Measurements from ENCODE around the gene TMTC1.

TMTC1 gene

DNA sequence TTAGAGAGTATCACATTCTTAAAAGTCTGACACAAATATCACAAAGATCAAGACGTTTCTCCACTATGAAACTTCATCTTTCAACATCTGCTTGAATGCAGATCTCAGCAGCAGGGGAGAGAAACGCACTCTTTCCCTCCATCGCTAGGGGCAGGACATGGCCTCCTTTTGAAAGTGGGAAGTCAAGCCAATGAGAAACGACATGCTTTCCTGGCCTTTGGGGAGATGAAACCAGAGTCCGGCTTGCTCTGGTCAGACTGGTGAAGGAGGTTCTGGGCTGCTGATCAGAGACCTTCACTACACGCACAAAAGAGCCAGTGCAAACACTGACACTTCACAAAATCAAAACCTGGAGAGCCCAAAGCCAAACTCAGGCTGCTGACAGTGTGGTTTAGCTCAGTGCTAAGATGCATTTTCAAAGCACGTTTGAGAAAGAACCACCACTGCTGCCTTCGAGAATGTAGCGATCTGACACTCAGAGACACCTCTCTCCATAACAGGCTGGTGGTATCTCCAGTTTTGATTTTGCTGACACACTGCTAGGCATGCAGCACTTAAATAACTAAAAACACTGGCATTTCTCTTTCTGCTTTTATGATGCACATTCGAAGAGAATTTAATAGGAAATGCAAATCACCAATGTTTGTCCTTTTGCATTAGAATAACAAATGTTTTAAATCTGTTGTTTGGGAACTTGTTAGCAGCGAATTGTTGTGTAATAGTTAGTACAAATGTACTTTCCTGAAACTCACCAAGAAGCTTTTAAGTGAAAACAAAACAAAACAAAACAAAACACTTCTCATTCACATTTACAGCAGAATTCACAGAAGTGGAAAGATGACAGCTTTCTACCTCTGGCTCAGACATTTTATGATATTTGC is 192.4 kb downstream of the TMTC1 start:
- no CpG with 5 or more reads among the region's 11 CpGs for WGBS (ENCODE audit: extremely low coverage, insufficient coverage, insufficient read length)
- no peak overlapping the region for H2BK12ac ChIP-seq (ENCODE audit: low read length)

DNA sequence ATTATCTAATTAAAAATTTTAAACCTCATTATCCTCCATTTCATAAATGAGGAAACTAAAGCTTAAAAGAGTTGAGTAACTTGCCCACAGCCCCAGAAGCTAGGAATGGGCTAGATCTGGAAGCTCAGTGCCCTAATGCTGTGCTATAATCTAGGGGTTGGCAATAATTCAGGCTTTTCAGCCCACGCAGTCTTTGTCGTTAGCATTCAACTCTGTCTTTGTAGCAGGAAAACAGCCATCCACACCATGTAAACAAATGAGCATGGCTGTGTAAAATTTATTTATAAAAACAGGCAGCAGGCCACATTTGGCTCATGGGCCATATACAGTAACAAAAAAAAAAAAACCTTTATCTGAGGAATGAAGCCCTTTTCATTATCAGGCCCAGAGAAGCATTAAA is 193.9 kb downstream of the TMTC1 start:
- DNase-seq: no peak
- H3K79me2 ChIP-seq (ENCODE audit: control insufficient read depth, insufficient read depth, low read length, poor library complexity): no peaks in the 10 kb centered on the region
- no peak overlapping the region for H2BK120ac ChIP-seq (ENCODE audit: insufficient read depth, low read length, poor library complexity)
- no peak overlapping the region for H3K4me3 ChIP-seq (ENCODE audit: low read depth, low read length)
- H2AFZ ChIP-seq (ENCODE audit: insufficient read depth, low read length, poor library complexity): no peak overlapping the region
- WGBS (ENCODE audit: extremely low coverage, insufficient coverage, insufficient read length): no CpG with 5 or more reads among the region's 2 CpGs
- no peak overlapping the region for H4K12ac ChIP-seq (ENCODE audit: low read depth, low read length)
- H3K27me3 ChIP-seq (ENCODE audit: insufficient read depth, low read length): no peaks in the 10 kb centered on the region
- no peak overlapping the region for H3K14ac ChIP-seq (ENCODE audit: low read length)
- H2BK12ac ChIP-seq (ENCODE audit: low read length): no peak overlapping the region
- H4K8ac ChIP-seq (ENCODE audit: low read depth, low read length): no peak overlapping the region
- no peak overlapping the region for H4K91ac ChIP-seq (ENCODE audit: low read depth, low read length)
- no peak overlapping the region for H3K4ac ChIP-seq (ENCODE audit: low read depth, low read length)
- H3K4me1 ChIP-seq (ENCODE audit: control insufficient read depth in 1 of 2, insufficient read depth in 2 of 2, low read length in 2 of 2): no peaks in the 10 kb centered on the region
- no peaks in the 10 kb centered on the region for H3K79me1 ChIP-seq (ENCODE audit: low read length)
- no peak overlapping the region for H3K4me2 ChIP-seq (ENCODE audit: low read length)
- no peak overlapping the region for H2AK5ac ChIP-seq (ENCODE audit: low read length)
- no peak overlapping the region for H3K18ac ChIP-seq (ENCODE audit: low read length)
- no peak overlapping the region for H3K23ac ChIP-seq (ENCODE audit: low read length)
- no peak overlapping the region for H3K27ac ChIP-seq (ENCODE audit: low read depth, low read length)
- no peaks in the 10 kb centered on the region for H3K36me3 ChIP-seq (ENCODE audit: control insufficient read depth in 1 of 2, insufficient read depth in 2 of 2, low read length in 2 of 2)
- no peaks in the 10 kb centered on the region for H3K9me3 ChIP-seq (ENCODE audit: insufficient read depth, low read depth, low read length)
- no peak overlapping the region for H2BK5ac ChIP-seq (ENCODE audit: low read depth, low read length, poor library complexity)
- no peak overlapping the region for H3K9ac ChIP-seq (ENCODE audit: low read length)

More for the DNA sequence above, 192.4 kb downstream of the TMTC1 start:
- no peak overlapping the region for H2AFZ ChIP-seq (ENCODE audit: insufficient read depth, low read length, poor library complexity)
- H4K12ac ChIP-seq (ENCODE audit: low read depth, low read length): no peak overlapping the region
- no peaks in the 10 kb centered on the region for H3K36me3 ChIP-seq (ENCODE audit: control insufficient read depth in 1 of 2, insufficient read depth in 2 of 2, low read length in 2 of 2)
- H3K9ac ChIP-seq (ENCODE audit: low read length): no peak overlapping the region
- H3K4me1 ChIP-seq (ENCODE audit: control insufficient read depth in 1 of 2, insufficient read depth in 2 of 2, low read length in 2 of 2): no peaks in the 10 kb centered on the region
- H3K79me1 ChIP-seq (ENCODE audit: low read length): no peaks in the 10 kb centered on the region
- H3K79me2 ChIP-seq (ENCODE audit: control insufficient read depth, insufficient read depth, low read length, poor library complexity): no peaks in the 10 kb centered on the region
- DNase-seq: no peak
- no peak overlapping the region for H4K91ac ChIP-seq (ENCODE audit: low read depth, low read length)
- H2AK5ac ChIP-seq (ENCODE audit: low read length): no peak overlapping the region
- no peaks in the 10 kb centered on the region for H3K27me3 ChIP-seq (ENCODE audit: insufficient read depth, low read length)
- no peak overlapping the region for H2BK5ac ChIP-seq (ENCODE audit: low read depth, low read length, poor library complexity)
- H3K27ac ChIP-seq (ENCODE audit: low read depth, low read length): no peak overlapping the region
- H3K14ac ChIP-seq (ENCODE audit: low read length): no peak overlapping the region
- H4K8ac ChIP-seq (ENCODE audit: low read depth, low read length): no peak overlapping the region
- no peak overlapping the region for H2BK120ac ChIP-seq (ENCODE audit: insufficient read depth, low read length, poor library complexity)
- H3K4me2 ChIP-seq (ENCODE audit: low read length): no peak overlapping the region
- no peaks in the 10 kb centered on the region for H3K9me3 ChIP-seq (ENCODE audit: insufficient read depth, low read depth, low read length)
- H3K23ac ChIP-seq (ENCODE audit: low read length): no peak overlapping the region
- no peak overlapping the region for H3K18ac ChIP-seq (ENCODE audit: low read length)
- no peak overlapping the region for H3K4ac ChIP-seq (ENCODE audit: low read depth, low read length)
- no peak overlapping the region for H3K4me3 ChIP-seq (ENCODE audit: low read depth, low read length)

DNA sequence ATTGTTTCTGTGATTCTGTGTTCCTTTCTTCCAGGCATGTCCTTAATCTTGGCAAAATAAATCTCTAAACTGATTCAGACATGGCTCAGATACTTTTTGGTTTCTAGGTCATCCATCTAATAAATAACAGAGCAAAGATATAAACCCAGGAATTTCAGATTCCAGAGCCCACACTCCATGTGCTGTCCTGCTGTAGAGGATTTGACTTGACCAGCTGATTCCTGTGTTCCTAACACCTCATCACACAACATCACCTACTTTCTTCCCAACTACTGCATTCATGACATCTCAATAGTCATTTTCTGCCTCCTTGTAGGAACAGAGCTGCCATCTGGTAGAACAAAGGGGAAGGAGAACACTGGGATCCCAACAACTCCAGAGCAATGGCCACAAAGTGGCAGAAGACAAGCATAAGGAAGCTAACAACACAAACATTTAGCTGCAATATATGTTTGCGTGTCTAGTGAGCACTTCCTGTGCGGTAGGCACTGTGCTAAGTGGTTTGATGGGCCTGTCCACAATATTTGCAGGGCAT is 194.4 kb downstream of the TMTC1 start:
- Histone ChIP-seq H2BK12ac (ENCODE audit: low read length) (no peak overlapping the region), H4K8ac (ENCODE audit: low read depth, low read length) (no peak overlapping the region), H4K91ac (ENCODE audit: low read depth, low read length) (no peak overlapping the region), H3K4me2 (ENCODE audit: low read length) (no peak overlapping the region), H3K4ac (ENCODE audit: low read depth, low read length) (no peak overlapping the region), H3K27me3 (ENCODE audit: insufficient read depth, low read length) (no peaks in the 10 kb centered on the region), H2AFZ (ENCODE audit: insufficient read depth, low read length, poor library complexity) (no peak overlapping the region), H3K9ac (ENCODE audit: low read length) (no peak overlapping the region), H3K79me2 (ENCODE audit: control insufficient read depth, insufficient read depth, low read length, poor library complexity) (no peaks in the 10 kb centered on the region), H3K9me3 (ENCODE audit: insufficient read depth, low read depth, low read length) (no peaks in the 10 kb centered on the region), H2AK5ac (ENCODE audit: low read length) (no peak overlapping the region), H3K23ac (ENCODE audit: low read length) (no peak overlapping the region), H4K12ac (ENCODE audit: low read depth, low read length) (no peak overlapping the region), H3K36me3 (ENCODE audit: control insufficient read depth in 1 of 2, insufficient read depth in 2 of 2, low read length in 2 of 2) (no peaks in the 10 kb centered on the region), H3K27ac (ENCODE audit: low read depth, low read length) (no peak overlapping the region), H3K4me3 (ENCODE audit: low read depth, low read length) (no peak overlapping the region), H3K18ac (ENCODE audit: low read length) (no peak overlapping the region), H3K4me1 (ENCODE audit: control insufficient read depth in 1 of 2, insufficient read depth in 2 of 2, low read length in 2 of 2) (no peaks in the 10 kb centered on the region), H3K14ac (ENCODE audit: low read length) (no peak overlapping the region), H2BK120ac (ENCODE audit: insufficient read depth, low read length, poor library complexity) (no peak overlapping the region), H3K79me1 (ENCODE audit: low read length) (no peaks in the 10 kb centered on the region), H2BK5ac (ENCODE audit: low read depth, low read length, poor library complexity) (no peak overlapping the region)
- DNase-seq: no peak
- WGBS (ENCODE audit: extremely low coverage, insufficient coverage, insufficient read length): no CpG with 5 or more reads among the region's 2 CpGs

DNA sequence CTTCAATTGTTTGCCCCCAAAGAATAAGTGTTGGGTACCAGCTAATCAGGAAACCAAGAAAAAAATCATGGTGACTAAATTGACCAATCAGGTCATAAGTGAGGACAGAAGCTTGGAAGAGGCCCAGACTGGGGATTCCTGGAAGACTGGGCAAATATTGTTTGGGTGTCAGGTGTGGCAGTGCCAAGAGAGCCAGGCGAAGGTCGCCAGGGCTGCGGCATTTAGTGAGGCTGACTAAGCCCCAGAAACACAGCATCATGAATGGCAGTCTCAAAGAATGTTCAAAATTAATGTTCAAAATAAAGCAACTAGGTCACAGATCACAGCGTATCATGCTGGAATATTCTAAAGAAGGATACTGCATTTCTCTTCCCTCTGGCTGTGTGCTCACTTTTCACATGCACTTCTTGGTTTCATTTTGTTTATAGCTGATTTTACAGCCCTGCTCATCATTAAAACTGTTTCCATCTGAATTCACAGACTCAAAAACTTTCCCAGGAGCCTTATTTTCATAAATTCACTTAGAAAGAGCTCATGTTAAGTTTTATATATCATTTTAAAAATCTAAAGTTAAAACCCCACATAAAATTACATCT is 201.0 kb downstream of the TMTC1 start:
- Histone ChIP-seq H3K27ac (ENCODE audit: low read depth, low read length) (no peak overlapping the region), H3K4me3 (ENCODE audit: low read depth, low read length) (no peak overlapping the region), H4K8ac (ENCODE audit: low read depth, low read length) (no peak overlapping the region), H4K91ac (ENCODE audit: low read depth, low read length) (no peak overlapping the region), H3K4ac (ENCODE audit: low read depth, low read length) (no peak overlapping the region), H2BK120ac (ENCODE audit: insufficient read depth, low read length, poor library complexity) (no peak overlapping the region), H2AFZ (ENCODE audit: insufficient read depth, low read length, poor library complexity) (no peak overlapping the region), H3K79me2 (ENCODE audit: control insufficient read depth, insufficient read depth, low read length, poor library complexity) (no peaks in the 10 kb centered on the region), H2BK12ac (ENCODE audit: low read length) (no peak overlapping the region), H4K12ac (ENCODE audit: low read depth, low read length) (no peak overlapping the region), H3K18ac (ENCODE audit: low read length) (no peak overlapping the region), H3K23ac (ENCODE audit: low read length) (no peak overlapping the region), H3K9ac (ENCODE audit: low read length) (no peak overlapping the region), H3K79me1 (ENCODE audit: low read length) (no peaks in the 10 kb centered on the region), H3K36me3 (ENCODE audit: control insufficient read depth in 1 of 2, insufficient read depth in 2 of 2, low read length in 2 of 2) (no peaks in the 10 kb centered on the region), H3K4me1 (ENCODE audit: control insufficient read depth in 1 of 2, insufficient read depth in 2 of 2, low read length in 2 of 2) (no peaks in the 10 kb centered on the region), H2BK5ac (ENCODE audit: low read depth, low read length, poor library complexity) (no peak overlapping the region), H3K4me2 (ENCODE audit: low read length) (no peak overlapping the region), H3K14ac (ENCODE audit: low read length) (no peak overlapping the region), H2AK5ac (ENCODE audit: low read length) (no peak overlapping the region), H3K9me3 (ENCODE audit: insufficient read depth, low read depth, low read length) (no peaks in the 10 kb centered on the region), H3K27me3 (ENCODE audit: insufficient read depth, low read length) (no peaks in the 10 kb centered on the region)
- DNase-seq: no peak
- no CpG with 5 or more reads among the region's 4 CpGs for WGBS (ENCODE audit: extremely low coverage, insufficient coverage, insufficient read length)

Measured in trophoblast cell (in vitro differentiated cells and primary cell).